Measurements from ENCODE around the gene UFC1. TPM values are rescaled to one million over a fixed set of nuclear protein-coding genes. Genes with fewer than 3 reads are reported as not detected.

Gene UFC1
- total RNA-seq, 4 donors from 2014 or later: 34.1 to 51.5 (median 37.6) TPM

- Histone ChIP-seq H3K4me1 (peaks cover 7 to 90% (median 75%) of the 10 kb centered on the region in 4 donors), H3K36me3 (peaks cover 0 to 6% (median 0%) of the 10 kb centered on the region in 3 donors), H3K27ac (peak within 1 kb of the TSS; percentile 95 to 98 (median 96)), H3K4me3 (peak within 1 kb of the TSS; percentile 10 to 50 (median 30)), H3K27me3 (no peaks in the 10 kb centered on the region), H3K9me3 (no peaks in the 10 kb centered on the region)
- WGBS, 2 donors: 12 to 17% methylated on average over 11 of the region's 11 CpGs
- TF ChIP-seq CTCF (IDR thresholded peaks at IDR 0.05) (no peak), EP300 (IDR thresholded peaks at IDR 0.05) (peak in 1 of 2 donors; percentile 85), POLR2A (IDR thresholded peaks at IDR 0.05) (peak; percentile 37 to 48)
- DNase-seq (ENCODE audit: low spot score in 2 of 2): peak in 1 of 2 donors; percentile 50
Measured at GRCh38 chr1:161198897-161199431, 45.2 kb downstream of the UFC1 start, which contains the start of gene ADAMTS4. Gene ADAMTS4 (minus strand): TSS chr1:161199054. CDS start chr1:161198627, 427 bp downstream.

- 23 to 29% methylated on average over 5 of the region's 5 CpGs for WGBS, 2 donors
- Histone ChIP-seq H3K9me3 (no peaks in the 10 kb centered on the region), H3K4me1 (peaks cover 7 to 90% (median 73%) of the 10 kb centered on the region in 4 donors), H3K4me3 (peak overlapping the region in 1 of 4 donors; percentile 50), H3K27ac (peak overlapping the region; percentile 95 to 98 (median 96)), H3K27me3 (no peaks in the 10 kb centered on the region), H3K36me3 (peaks cover 0 to 12% (median 0%) of the 10 kb centered on the region in 3 donors)
- no peak for DNase-seq (ENCODE audit: low spot score in 2 of 2)
- TF ChIP-seq CTCF (IDR thresholded peaks at IDR 0.05) (no peak), EP300 (IDR thresholded peaks at IDR 0.05) (no peak), POLR2A (IDR thresholded peaks at IDR 0.05) (no peak)
Measured at GRCh38 chr1:161199506-161200139, 45.8 kb downstream of the UFC1 start.

GRCh38 chr1:161200421-161200991, 46.7 kb downstream of the UFC1 start:
- Histone ChIP-seq H3K4me3 (peak overlapping the region in 2 of 4 donors; percentile 81 to 82), H3K9me3 (no peaks in the 10 kb centered on the region), H3K27ac (peak overlapping the region; percentile 95 to 98 (median 96)), H3K36me3 (peaks cover 0 to 19% (median 0%) of the 10 kb centered on the region in 3 donors), H3K4me1 (peaks cover 7 to 90% (median 66%) of the 10 kb centered on the region in 4 donors), H3K27me3 (no peaks in the 10 kb centered on the region)
- DNase-seq (ENCODE audit: low spot score in 2 of 2): no peak
- TF ChIP-seq POLR2A (IDR thresholded peaks at IDR 0.05) (no peak), CTCF (IDR thresholded peaks at IDR 0.05) (no peak), EP300 (IDR thresholded peaks at IDR 0.05) (no peak)
- WGBS, 2 donors: 29 to 37% methylated on average over 5 of the region's 5 CpGs

GRCh38 chr1:161200992-161201835, 47.4 kb downstream of the UFC1 start:
- TF ChIP-seq EP300 (IDR thresholded peaks at IDR 0.05) (peak in 1 of 2 donors; percentile 12), CTCF (IDR thresholded peaks at IDR 0.05) (no peak)
- Histone ChIP-seq H3K9me3 (no peaks in the 10 kb centered on the region), H3K36me3 (peaks cover 0 to 26% (median 0%) of the 10 kb centered on the region in 3 donors), H3K4me1 (peaks cover 7 to 90% (median 62%) of the 10 kb centered on the region in 4 donors), H3K4me3 (peak overlapping the region; percentile 36 to 82 (median 79)), H3K27me3 (no peaks in the 10 kb centered on the region), H3K27ac (peak overlapping the region; percentile 95 to 98 (median 96))
- DNase-seq (ENCODE audit: low spot score in 2 of 2): peak in 1 of 2 donors; percentile 80
- 5 to 18% methylated on average over 13 of the region's 13 CpGs for WGBS, 2 donors

All from tibial nerve (tissue), 4 donors.